Uterus (tissue), 2 donors: ENCODE results near the gene NKAIN2.

Experiments
- POLR2A ChIP-seq, 2 donors: fragments of 450-650 bp; IDR thresholded peaks; one replicate each; pipeline ENCODE4 v1.6.1; 2016; ENCODE audit warnings: antibody characterized with exemption in 2 of 2, mild to moderate bottlenecking in 1 of 2, moderate library complexity in 1 of 2
- TF ChIP-seq, protein P1 (sequence below), 4 experiments: fragments of 200-600 bp in 2 of 4; fragments of 450-650 bp in 2 of 4; sonication (generic) in 2 of 4; IDR thresholded peaks; one replicate each; pipeline ENCODE4 v1.5.1; 2016 to 2019; ENCODE audit warnings: antibody characterized with exemption in 4 of 4, mild to moderate bottlenecking in 2 of 4, moderate library complexity in 1 of 4

- TF ChIP-seq, protein P1, sequence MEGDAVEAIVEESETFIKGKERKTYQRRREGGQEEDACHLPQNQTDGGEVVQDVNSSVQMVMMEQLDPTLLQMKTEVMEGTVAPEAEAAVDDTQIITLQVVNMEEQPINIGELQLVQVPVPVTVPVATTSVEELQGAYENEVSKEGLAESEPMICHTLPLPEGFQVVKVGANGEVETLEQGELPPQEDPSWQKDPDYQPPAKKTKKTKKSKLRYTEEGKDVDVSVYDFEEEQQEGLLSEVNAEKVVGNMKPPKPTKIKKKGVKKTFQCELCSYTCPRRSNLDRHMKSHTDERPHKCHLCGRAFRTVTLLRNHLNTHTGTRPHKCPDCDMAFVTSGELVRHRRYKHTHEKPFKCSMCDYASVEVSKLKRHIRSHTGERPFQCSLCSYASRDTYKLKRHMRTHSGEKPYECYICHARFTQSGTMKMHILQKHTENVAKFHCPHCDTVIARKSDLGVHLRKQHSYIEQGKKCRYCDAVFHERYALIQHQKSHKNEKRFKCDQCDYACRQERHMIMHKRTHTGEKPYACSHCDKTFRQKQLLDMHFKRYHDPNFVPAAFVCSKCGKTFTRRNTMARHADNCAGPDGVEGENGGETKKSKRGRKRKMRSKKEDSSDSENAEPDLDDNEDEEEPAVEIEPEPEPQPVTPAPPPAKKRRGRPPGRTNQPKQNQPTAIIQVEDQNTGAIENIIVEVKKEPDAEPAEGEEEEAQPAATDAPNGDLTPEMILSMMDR (IDR thresholded peaks at IDR 0.05), result no peak
- no peak for TF ChIP-seq POLR2A (IDR thresholded peaks at IDR 0.05)
Observed at GRCh38 chr6:123967905-123968304, 164.2 kb downstream of the NKAIN2 start.
